ENCODE results near the gene SNX1. TPM values are rescaled to one million over a fixed set of nuclear protein-coding genes. Genes with fewer than 3 reads are reported as not detected.

The SNX1 gene
- total RNA-seq, 2 experiments from 2014 or later = 92.2 to 108 TPM

DNA sequence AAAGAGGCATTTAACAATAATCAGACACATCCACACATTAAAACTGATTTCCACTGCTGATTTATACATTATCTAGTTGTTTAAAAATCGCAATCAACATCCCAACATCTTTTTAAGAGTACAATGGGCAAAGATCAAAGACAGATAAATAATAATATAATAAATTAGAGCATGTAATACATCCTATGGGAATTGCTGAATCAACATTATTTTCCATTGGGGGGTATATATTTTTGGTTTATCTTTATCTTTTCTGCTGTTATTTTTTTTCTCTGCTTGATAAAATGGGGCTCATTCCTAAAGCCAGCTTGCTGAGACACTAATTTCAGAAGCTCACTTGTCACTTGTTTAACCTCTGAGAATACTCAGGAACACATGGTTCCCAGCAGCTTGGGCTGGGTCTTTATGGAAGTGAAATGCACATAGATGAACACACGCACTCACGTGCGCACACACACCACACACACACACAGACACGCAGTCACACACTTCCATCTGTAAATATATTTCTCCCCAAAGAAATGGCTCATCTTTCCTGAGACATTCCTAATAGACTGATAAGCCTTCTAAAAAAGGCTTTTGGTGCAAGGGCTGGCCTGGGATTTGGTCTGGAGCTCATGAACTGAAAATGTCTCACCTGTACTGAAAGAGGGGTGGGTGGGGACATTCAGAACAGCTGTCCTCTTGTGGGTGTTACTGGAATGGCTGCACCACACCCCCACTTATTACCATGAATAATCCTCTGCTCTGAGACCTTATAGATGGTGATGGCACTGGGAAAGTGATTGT is 70.5 kb downstream of the SNX1 start:
- H3K27me3 Mint-ChIP-seq = no peaks in the 10 kb centered on the region
- DNase-seq (no peak), ATAC-seq (no peak)
- peaks cover 12% of the 10 kb centered on the region for H3K36me3 Mint-ChIP-seq (ENCODE audit: low read depth)
- H3K27ac Mint-ChIP-seq = peak overlapping the region; percentile 42
- H3K4me3 Mint-ChIP-seq = no peak overlapping the region
- ChIA-PET CTCF (interaction anchor here (1.8 kb wide), 1 partner anchor 12 kb away, joined by 11 read pairs; no protein-coding TSS in a partner anchor), POLR2A (no interaction called here)
- peaks cover 29% of the 10 kb centered on the region for H3K4me1 Mint-ChIP-seq
- H3K9me3 Mint-ChIP-seq (ENCODE audit: low read depth) = no peaks in the 10 kb centered on the region
- intact Hi-C loops (cut with DNase I, micrococcal nuclease) = loop anchor here in 1 of 2 experiments (10.0 kb wide), 1 partner anchor 659 kb away; the partner anchor contains the start of gene PIF1

GRCh38 chr15:64180235-64180824 is 84.5 kb downstream of the SNX1 start:
- Mint-ChIP-seq H3K4me3 (no peak overlapping the region), H3K27ac (no peak overlapping the region), H3K4me1 (no peaks in the 10 kb centered on the region), H3K36me3 (ENCODE audit: low read depth) (peaks cover 17% of the 10 kb centered on the region), H3K27me3 (no peaks in the 10 kb centered on the region), H3K9me3 (ENCODE audit: low read depth) (no peaks in the 10 kb centered on the region)
- ATAC-seq (no peak), DNase-seq (no peak)
- POLR2A ChIA-PET = no interaction called here
- intact Hi-C loops (cut with DNase I, micrococcal nuclease) = no loop called here
- CTCF ChIA-PET = interaction anchor here (0.7 to 1.0 kb wide), 2 partner anchors 29 to 105 kb away, joined by 3 read pairs; partner anchors contain the start of gene SNX22

DNA sequence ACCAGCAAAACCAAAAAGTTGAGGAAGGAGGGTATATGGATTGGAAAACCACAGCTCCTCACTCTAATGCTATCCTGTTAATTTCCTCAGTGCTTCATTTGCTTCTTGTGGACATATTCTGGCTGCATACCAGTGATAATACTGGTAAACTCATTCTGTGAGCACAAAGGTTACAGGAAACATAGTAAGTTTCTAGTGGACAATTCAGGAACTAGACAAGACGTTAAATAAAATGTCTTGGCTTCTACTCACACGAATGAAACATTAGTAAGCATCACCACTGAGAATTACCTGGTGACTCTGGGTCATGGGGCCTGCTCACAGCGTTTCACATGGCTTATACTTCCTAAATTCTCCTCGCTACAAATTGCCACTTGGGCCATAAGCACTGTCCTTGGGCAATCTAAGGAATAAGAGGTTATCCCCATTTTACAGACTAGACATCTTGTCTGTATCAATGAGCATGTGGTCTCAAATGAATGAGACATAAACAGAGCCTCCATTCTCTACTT is 87.1 kb downstream of the SNX1 start:
- Mint-ChIP-seq H3K27ac (no peak overlapping the region), H3K27me3 (no peaks in the 10 kb centered on the region), H3K4me3 (no peak overlapping the region), H3K36me3 (ENCODE audit: low read depth) (peaks cover 22% of the 10 kb centered on the region), H3K9me3 (ENCODE audit: low read depth) (no peaks in the 10 kb centered on the region), H3K4me1 (peaks cover 5% of the 10 kb centered on the region)
- ATAC-seq = no peak
- no peak for DNase-seq
- ChIA-PET CTCF (no interaction called here), POLR2A (no interaction called here)
- intact Hi-C loops (cut with DNase I, micrococcal nuclease) = no loop called here

GRCh38 chr15:64185146-64185911 is 89.5 kb downstream of the SNX1 start:
- Mint-ChIP-seq H3K36me3 (ENCODE audit: low read depth) (peaks cover 23% of the 10 kb centered on the region), H3K4me3 (no peak overlapping the region), H3K27ac (no peak overlapping the region), H3K4me1 (peaks cover 13% of the 10 kb centered on the region), H3K27me3 (no peaks in the 10 kb centered on the region), H3K9me3 (ENCODE audit: low read depth) (no peaks in the 10 kb centered on the region)
- intact Hi-C loops (cut with DNase I, micrococcal nuclease) = no loop called here
- CTCF ChIA-PET = interaction anchor here (0.7 to 1.1 kb wide), 2 partner anchors 9 to 171 kb away, joined by 3 to 4 read pairs; no protein-coding TSS in a partner anchor
- ATAC-seq (no peak), DNase-seq (no peak)
- POLR2A ChIA-PET = interaction anchor here (0.7 kb wide), 1 partner anchor 63 kb away, joined by 3 read pairs; no protein-coding TSS in a partner anchor

- ChIA-PET POLR2A (no interaction called here), CTCF (interaction anchor here (0.6 to 1.0 kb wide), 2 partner anchors 25 to 53 kb away, joined by 3 read pairs; partner anchors contain the start of gene PPIB)
- intact Hi-C loops (cut with DNase I, micrococcal nuclease) = loop anchor here in 1 of 2 experiments (1.0 kb wide), 2 partner anchors 24 to 59 kb away; partner anchors contain the start of gene PPIB
- Mint-ChIP-seq H3K4me1 (peaks cover 13% of the 10 kb centered on the region), H3K9me3 (ENCODE audit: low read depth) (no peaks in the 10 kb centered on the region), H3K36me3 (ENCODE audit: low read depth) (peaks cover 23% of the 10 kb centered on the region), H3K27ac (peak overlapping the region; percentile 80), H3K27me3 (no peaks in the 10 kb centered on the region), H3K4me3 (peak overlapping the region; percentile 39)
- DNase-seq = no peak
- peak; percentile 37 for ATAC-seq
Observed at GRCh38 chr15:64187396-64188191, 91.8 kb downstream of the SNX1 start.

Other genes starting within 250 kb of the SNX1 start
- 1 to 10 TPM; 1.0 to 1.3 TPM for gene DAPK2, start 49.5 kb upstream of the SNX1 start, total RNA-seq
- gene CIAO2A, start 2.1 kb upstream of the SNX1 start, total RNA-seq = 100 to 1,000 TPM in 1 of 2 experiments, 10 to 100 TPM in 1; 95.5 to 111 TPM
- gene SNX22, start 55.7 kb downstream of the SNX1 start, total RNA-seq = under 1 TPM; 0.59 to 0.79 TPM
- 100 to 1,000 TPM; 221 to 233 TPM for gene PPIB, start 67.0 kb downstream of the SNX1 start, total RNA-seq

Measured in activated CD4-positive, alpha-beta T cell treated with anti-CD3 and anti-CD28 coated beads for 36 hours (primary cell).